IgD-negative memory B cell (primary cell): Measurements from ENCODE around the gene IL2RA. TPM values are rescaled to one million over a fixed set of nuclear protein-coding genes. Genes with fewer than 3 reads are reported as not detected.
A peak's percentile ranks its signal among the peaks of the same experiment; 100 is the strongest.

Source experiments
- H3K27ac Mint-ChIP-seq, 3 donors: one replicate each; pipeline ENCODE4 v1.8.0; 2020 to 2022; ENCODE audit warnings: mild to moderate bottlenecking in 3 of 3, mixed read lengths in 3 of 3, moderate library complexity in 1 of 3
- H3K27me3 Mint-ChIP-seq: one replicate; pipeline ENCODE4 v1.8.0; 2021; ENCODE audit warnings: mixed read lengths
- H3K36me3 Mint-ChIP-seq: one replicate; pipeline ENCODE4 v1.8.0; 2020; ENCODE audit warnings: mild to moderate bottlenecking, mixed read lengths
- H3K4me1 Mint-ChIP-seq, 3 donors: one replicate each; pipeline ENCODE4 v1.8.0; 2020 to 2022; ENCODE audit warnings: mixed read lengths in 3 of 3, mild to moderate bottlenecking in 1 of 3
- H3K4me3 Mint-ChIP-seq, 4 donors: one replicate each; pipeline ENCODE4 v1.8.0; 2020 to 2022; ENCODE audit warnings: mild to moderate bottlenecking in 4 of 4, mixed read lengths in 4 of 4, moderate library complexity in 3 of 4
- H3K9me3 Mint-ChIP-seq, 3 donors: one replicate each; pipeline ENCODE4 v1.8.0; 2020 to 2021; ENCODE audit warnings: mixed read lengths in 3 of 3, mild to moderate bottlenecking in 1 of 3
- polyA plus RNA-seq: library from polyadenylated mRNA; unstranded; fragments of 300-500 nt; fragmentation: Illumina TruSeq; gene quantifications from one replicate; pipeline ENCODE4 v1.2.3, GENCODE V29; 2021

Gene IL2RA
- polyA plus RNA-seq, 1 donor from 2014 or later: 27.2 TPM

DNA sequence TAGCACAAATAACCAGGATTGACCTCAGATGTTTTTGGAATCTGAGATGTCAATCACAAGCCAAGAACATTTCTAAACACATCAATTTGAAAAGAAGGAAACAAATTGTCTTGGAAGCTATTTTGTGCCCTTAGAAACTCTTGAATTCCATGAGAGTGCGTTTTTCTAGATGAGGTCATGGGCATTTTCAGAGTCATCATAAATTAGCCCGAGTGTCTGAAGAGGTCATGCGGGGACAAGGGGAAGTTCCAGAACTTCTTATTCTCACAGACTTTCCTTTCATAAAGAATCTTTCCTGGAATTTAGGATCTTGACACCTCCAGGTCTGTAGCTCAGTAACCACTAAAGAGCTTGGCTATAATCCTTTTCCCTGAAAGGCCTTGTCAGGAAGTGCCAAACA is 28.2 kb downstream of the IL2RA start:
- no peak overlapping the region for H3K27ac Mint-ChIP-seq
- no peak overlapping the region for H3K4me3 Mint-ChIP-seq
- H3K36me3 Mint-ChIP-seq: peaks cover 10% of the 10 kb centered on the region
- H3K4me1 Mint-ChIP-seq: peaks cover 21 to 28% (median 23%) of the 10 kb centered on the region in 3 donors
- peaks cover 0 to 8% (median 6%) of the 10 kb centered on the region in 3 donors for H3K9me3 Mint-ChIP-seq
- H3K27me3 Mint-ChIP-seq: no peaks in the 10 kb centered on the region

DNA sequence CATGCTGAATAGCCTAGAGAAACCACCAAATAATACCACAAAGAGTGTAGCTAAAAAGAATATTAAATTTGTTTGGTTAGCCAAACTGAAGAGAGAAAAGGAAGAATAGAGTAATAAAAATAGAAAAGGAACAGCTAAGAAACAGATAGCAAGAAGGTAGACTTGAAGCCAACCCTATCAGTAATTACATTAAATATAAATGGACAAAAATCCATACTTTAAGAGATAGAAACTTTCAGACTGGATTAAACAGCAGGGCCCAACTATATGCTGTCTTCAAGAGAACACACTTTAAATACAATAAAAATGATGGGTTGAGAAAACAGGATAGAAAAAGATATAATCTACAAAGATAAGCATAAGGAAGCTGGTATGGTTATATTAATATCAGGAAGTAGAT is 31.2 kb downstream of the IL2RA start:
- H3K27ac Mint-ChIP-seq: no peak overlapping the region
- peaks cover 10% of the 10 kb centered on the region for H3K36me3 Mint-ChIP-seq
- H3K4me3 Mint-ChIP-seq: no peak overlapping the region
- H3K27me3 Mint-ChIP-seq: no peaks in the 10 kb centered on the region
- H3K9me3 Mint-ChIP-seq: peaks cover 0 to 8% (median 6%) of the 10 kb centered on the region in 3 donors
- peaks cover 9 to 15% (median 10%) of the 10 kb centered on the region in 3 donors for H3K4me1 Mint-ChIP-seq

DNA sequence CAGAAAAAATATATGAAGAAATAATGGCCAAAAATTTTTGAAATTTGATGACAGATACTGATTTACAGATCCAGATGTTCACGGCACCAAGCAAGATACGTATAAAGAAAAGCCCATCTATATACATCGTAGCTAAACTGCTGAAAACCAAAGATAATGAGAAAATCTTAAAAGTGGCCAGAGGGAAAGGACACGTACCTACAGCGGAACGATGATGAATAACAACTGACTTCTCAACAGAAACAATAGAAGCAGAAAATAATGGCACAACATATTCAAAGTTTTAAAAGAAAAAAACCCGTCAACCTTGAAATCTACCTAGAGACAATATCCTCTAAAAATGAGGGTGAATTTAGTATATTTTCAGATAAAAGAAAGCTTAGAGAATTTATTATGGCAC is 31.9 kb downstream of the IL2RA start:
- Mint-ChIP-seq H3K9me3 (peaks cover 0 to 8% (median 6%) of the 10 kb centered on the region in 3 donors), H3K4me1 (peaks cover 9 to 16% (median 10%) of the 10 kb centered on the region in 3 donors), H3K27ac (no peak overlapping the region), H3K36me3 (peaks cover 10% of the 10 kb centered on the region), H3K27me3 (no peaks in the 10 kb centered on the region), H3K4me3 (no peak overlapping the region)

DNA sequence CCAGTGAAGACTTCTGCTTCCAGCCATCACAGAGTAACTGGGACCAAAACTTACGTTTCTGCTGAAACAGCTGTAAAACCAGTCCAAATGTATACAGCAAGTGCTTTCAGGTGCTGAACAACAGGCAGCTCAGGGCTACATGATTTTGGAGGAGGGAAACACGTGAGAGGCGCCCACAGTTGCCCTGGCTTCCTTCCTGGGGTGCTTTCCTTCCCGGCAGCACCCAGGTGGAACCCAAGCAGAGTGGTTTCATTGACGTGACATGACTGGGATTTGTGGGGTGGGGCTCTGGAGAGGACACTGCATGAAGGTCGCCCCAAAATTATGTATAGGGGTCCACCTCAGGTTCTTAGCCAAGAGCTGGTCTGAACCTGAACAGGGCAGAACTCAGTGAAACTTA is 34.2 kb downstream of the IL2RA start:
- Mint-ChIP-seq H3K9me3 (peaks cover 0 to 8% (median 6%) of the 10 kb centered on the region in 3 donors), H3K4me1 (peaks cover 4 to 16% (median 7%) of the 10 kb centered on the region in 3 donors), H3K36me3 (peaks cover 10% of the 10 kb centered on the region), H3K27me3 (no peaks in the 10 kb centered on the region), H3K27ac (no peak overlapping the region), H3K4me3 (no peak overlapping the region)

DNA sequence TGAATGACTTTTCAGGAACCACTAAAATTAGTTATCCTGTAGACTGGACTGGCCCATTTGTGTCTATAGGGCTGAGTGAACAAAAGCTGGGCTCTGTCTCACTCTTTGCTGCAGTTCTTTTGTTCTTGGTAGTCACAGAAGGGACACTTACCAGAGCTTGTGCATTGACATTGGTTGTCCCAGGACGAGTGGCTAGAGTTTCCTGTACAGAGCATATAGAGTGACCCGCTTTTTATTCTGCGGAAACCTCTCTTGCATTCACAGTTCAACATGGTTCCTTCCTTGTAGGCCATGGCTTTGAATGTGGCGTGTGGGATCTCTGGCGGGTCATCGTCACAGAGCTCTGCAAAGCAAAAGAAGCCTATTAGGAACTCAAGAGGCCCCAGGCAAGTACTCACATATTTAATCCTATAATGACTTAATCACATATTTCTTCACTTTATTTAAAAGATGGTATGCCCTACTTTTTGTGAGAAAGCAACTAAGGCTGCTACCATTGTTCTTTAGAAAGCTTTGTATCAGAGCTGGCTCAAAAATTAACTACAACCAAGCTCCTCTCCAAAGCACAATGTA is 36.4 kb downstream of the IL2RA start:
- H3K36me3 Mint-ChIP-seq: peaks cover 10% of the 10 kb centered on the region
- no peak overlapping the region for H3K4me3 Mint-ChIP-seq
- peaks cover 0 to 8% (median 3%) of the 10 kb centered on the region in 3 donors for H3K9me3 Mint-ChIP-seq
- H3K27ac Mint-ChIP-seq: no peak overlapping the region
- peaks cover 5 to 12% (median 6%) of the 10 kb centered on the region in 3 donors for H3K4me1 Mint-ChIP-seq
- no peaks in the 10 kb centered on the region for H3K27me3 Mint-ChIP-seq

DNA sequence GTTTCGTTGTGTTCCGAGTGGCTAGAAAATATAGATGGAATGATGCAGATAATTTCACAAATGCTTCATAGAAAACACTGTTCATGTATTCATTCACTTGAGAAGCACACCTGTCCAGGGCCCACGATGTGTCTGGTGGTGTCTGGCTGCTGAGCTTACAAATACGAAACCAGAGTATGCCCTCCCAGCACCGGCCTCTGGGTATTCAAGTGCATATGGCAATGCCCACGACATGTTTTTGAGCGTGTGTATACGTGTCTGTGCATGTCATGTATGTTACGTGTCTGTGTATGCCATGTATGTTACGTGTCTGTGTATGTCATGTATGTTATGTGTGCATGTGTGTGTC is 37.9 kb downstream of the IL2RA start:
- no peaks in the 10 kb centered on the region for H3K27me3 Mint-ChIP-seq
- no peaks in the 10 kb centered on the region for H3K9me3 Mint-ChIP-seq
- peaks cover 8% of the 10 kb centered on the region for H3K36me3 Mint-ChIP-seq
- H3K4me1 Mint-ChIP-seq: peaks cover 5 to 12% (median 6%) of the 10 kb centered on the region in 3 donors
- no peak overlapping the region for H3K4me3 Mint-ChIP-seq
- no peak overlapping the region for H3K27ac Mint-ChIP-seq

DNA sequence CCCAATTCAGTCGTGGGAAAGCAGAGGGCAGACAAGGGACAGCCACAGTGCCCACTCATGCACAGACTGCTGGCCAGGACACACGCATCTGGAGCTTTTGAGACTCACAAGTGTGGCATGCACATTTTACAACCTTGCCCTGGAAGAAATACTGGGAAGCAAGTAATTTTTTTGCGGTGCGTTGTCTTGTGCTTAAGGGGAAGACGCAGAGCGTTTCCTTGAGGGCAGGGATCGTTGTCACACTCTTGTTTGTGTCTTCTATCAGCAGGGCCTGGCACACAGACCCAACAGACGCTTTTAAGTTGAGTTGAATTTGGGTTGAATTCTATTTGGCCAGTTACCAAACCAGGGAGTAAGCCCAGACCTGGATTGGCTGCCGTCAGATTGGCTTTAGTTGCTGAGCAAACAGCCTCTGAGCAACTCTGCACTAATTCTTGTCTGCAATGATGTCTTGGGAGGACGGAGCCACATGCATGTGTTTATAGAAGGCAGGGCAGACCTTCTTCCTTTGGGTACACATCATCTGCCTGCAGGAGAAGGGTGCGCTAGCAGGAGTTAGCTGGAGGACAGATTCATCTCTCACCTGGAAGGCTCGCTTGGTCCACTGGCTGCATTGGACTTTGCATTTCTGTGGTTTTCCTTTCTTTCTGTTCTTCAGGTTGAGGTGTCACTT is 38.4 kb downstream of the IL2RA start:
- Mint-ChIP-seq H3K4me3 (no peak overlapping the region), H3K4me1 (peaks cover 5 to 12% (median 9%) of the 10 kb centered on the region in 3 donors), H3K27ac (no peak overlapping the region), H3K27me3 (no peaks in the 10 kb centered on the region), H3K9me3 (no peaks in the 10 kb centered on the region), H3K36me3 (peaks cover 8% of the 10 kb centered on the region)

DNA sequence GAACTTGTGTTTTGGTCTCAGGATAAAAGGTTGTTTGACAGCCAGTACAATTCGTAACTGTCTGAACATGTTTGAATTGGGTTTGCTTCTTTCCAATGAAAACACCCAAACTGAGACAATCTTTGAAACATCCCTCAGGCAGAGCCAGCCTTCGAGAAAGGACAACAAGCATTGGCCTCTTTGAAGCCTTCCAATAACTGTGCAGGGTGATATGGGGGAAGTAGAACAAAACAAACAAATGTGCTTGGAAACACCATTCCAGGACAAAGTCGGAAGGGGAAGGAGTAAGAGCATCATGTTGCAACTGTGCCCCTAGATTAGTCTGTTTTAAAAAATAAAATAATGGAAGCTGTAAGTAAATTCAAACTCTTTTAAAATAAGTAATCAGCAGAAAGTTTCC is 39.5 kb downstream of the IL2RA start:
- Mint-ChIP-seq H3K27ac (no peak overlapping the region), H3K36me3 (peaks cover 8% of the 10 kb centered on the region), H3K4me1 (peaks cover under 1 to 9% (median 8%) of the 10 kb centered on the region in 3 donors), H3K9me3 (no peaks in the 10 kb centered on the region), H3K27me3 (no peaks in the 10 kb centered on the region), H3K4me3 (no peak overlapping the region)

DNA sequence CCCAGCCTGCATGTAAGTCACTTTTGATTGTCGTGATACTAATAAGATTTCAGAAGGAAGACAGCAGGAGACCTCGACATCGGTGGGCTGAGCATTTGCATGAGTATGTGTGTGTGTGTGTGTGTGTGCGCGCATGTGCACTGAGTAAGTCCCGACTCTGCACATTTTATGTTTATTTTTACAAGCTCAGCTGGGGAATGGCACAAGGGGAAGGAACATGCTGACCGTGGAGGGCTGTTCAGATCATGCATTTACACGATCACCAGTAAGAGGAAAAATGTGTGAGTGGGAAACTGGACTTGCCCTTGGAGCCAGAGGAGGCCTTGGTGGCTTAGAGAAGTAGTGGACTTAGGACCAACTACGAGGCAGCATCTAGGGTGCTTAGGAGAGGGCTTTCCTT is 41.3 kb downstream of the IL2RA start:
- Mint-ChIP-seq H3K36me3 (peaks cover 4% of the 10 kb centered on the region), H3K9me3 (no peaks in the 10 kb centered on the region), H3K4me3 (no peak overlapping the region), H3K27ac (no peak overlapping the region), H3K27me3 (no peaks in the 10 kb centered on the region), H3K4me1 (peaks cover 0 to 6% (median 0%) of the 10 kb centered on the region in 3 donors)

DNA sequence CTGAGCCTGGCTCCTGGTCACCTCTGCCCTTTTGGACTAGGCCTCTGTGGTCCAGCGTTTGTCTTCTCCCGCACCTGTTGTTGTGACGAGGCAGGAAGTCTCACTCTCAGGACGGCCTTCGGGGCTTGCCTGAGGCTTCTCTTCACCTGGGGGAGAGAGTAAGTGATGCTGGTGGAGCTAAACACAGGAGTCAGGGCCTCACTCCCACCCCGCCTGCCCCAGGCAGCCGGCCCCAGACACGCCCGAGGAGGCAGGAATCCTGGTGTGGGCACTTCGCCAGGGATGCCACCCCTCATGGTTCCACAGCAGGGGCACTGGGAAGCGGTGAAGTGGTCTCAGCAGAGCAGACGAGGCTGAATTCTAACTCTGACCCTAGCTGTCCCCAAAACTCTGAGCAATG is 42.4 kb downstream of the IL2RA start:
- peaks cover under 1 to 6% (median under 1%) of the 10 kb centered on the region in 3 donors for H3K4me1 Mint-ChIP-seq
- no peak overlapping the region for H3K27ac Mint-ChIP-seq

DNA sequence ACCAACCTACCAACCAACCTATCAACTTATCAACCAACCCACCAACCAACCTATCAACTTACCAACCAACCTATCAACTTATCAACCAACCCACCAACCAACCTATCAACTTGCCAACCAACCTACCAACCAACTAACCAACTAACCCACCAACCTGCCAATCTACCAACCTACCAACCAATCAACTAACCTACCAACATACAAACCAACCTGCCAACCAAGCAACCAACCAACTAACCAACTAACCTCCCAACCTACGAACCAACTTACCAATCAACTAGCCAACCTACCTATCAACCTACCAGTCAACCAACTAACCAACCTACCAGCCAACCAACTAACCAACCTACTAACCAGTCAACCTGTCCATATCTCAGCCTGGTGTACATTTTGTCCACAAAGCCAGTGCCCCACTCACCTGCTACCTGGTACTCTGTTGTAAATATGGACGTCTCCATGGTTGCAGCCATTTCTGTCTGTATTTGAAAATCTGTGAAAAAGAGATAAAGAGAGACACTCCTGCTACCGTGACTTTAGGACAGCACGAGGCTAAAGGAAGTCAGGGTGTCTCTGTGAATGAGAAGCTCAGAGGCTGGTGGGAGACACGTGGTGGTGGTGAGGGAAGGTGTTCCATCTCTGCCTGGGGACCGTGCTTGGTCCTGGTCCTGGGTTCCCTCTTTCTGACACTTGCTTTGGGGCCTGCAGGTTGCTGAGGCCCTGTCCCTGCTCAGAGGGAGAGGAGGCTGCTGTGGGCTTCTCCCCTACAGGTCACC is 43.0 kb downstream of the IL2RA start:
- Mint-ChIP-seq H3K4me3 (no peak overlapping the region), H3K36me3 (peaks cover 4% of the 10 kb centered on the region), H3K4me1 (peaks cover 6 to 12% (median 7%) of the 10 kb centered on the region in 3 donors), H3K27ac (peak overlapping the region in 1 of 3 donors; percentile 82), H3K9me3 (no peaks in the 10 kb centered on the region), H3K27me3 (no peaks in the 10 kb centered on the region)

More for the DNA sequence above, 42.4 kb downstream of the IL2RA start:
- Mint-ChIP-seq H3K9me3 (no peaks in the 10 kb centered on the region), H3K27me3 (no peaks in the 10 kb centered on the region), H3K4me3 (no peak overlapping the region), H3K36me3 (peaks cover 4% of the 10 kb centered on the region)

DNA sequence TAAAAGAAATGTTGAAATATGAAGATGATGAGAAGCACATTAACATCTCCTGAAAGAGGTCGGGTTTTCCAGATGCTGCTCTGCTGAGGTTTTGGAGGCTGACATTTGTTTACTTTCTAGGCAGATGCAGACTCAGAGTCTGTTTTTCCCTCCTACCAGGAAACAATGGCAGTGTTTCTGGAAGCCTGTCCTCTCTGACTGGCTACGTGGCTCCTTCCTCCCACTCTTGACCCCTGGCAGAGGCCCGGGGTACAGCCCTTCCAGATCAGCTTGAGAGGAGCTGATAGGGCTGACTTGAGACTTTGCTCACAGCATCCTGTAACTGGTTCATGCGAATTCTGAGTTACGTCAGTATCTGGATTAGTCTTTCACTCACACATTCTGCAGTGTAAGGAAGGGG is 43.7 kb downstream of the IL2RA start:
- Mint-ChIP-seq H3K4me1 (peaks cover 9 to 17% (median 10%) of the 10 kb centered on the region in 3 donors), H3K27ac (no peak overlapping the region), H3K27me3 (no peaks in the 10 kb centered on the region), H3K36me3 (peaks cover 4% of the 10 kb centered on the region), H3K9me3 (no peaks in the 10 kb centered on the region), H3K4me3 (no peak overlapping the region)

DNA sequence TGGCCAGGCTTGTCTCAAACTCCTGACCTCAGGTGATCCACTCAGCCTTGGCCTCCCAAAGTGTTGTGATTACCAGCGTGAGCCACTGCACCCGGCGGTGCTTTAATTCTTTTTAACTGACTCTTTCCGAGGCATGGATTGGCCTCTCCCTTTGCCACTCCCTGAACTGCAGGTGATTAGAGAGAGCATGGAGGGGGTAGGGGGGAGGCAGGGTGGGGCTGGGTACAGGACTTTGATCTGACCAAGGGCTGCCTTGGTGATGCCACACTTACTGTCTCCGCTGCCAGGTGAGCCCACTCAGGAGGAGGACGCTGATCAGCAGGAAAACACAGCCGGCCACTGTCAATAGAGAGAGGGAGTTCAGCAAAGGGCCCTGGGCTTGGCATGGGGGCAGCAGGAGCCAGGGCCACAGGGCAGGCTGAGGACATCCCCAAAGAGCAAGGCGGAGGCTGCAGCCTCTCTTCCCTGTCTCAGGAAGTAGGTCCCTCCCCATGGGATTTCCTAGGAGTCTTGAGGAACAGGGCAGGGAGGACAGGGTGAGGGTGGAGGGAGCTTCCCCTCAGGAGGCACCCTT is 44.3 kb downstream of the IL2RA start:
- H3K36me3 Mint-ChIP-seq: peaks cover 4% of the 10 kb centered on the region
- peaks cover 9 to 17% (median 10%) of the 10 kb centered on the region in 3 donors for H3K4me1 Mint-ChIP-seq
- no peaks in the 10 kb centered on the region for H3K27me3 Mint-ChIP-seq
- H3K9me3 Mint-ChIP-seq: no peaks in the 10 kb centered on the region
- no peak overlapping the region for H3K4me3 Mint-ChIP-seq
- H3K27ac Mint-ChIP-seq: no peak overlapping the region

DNA sequence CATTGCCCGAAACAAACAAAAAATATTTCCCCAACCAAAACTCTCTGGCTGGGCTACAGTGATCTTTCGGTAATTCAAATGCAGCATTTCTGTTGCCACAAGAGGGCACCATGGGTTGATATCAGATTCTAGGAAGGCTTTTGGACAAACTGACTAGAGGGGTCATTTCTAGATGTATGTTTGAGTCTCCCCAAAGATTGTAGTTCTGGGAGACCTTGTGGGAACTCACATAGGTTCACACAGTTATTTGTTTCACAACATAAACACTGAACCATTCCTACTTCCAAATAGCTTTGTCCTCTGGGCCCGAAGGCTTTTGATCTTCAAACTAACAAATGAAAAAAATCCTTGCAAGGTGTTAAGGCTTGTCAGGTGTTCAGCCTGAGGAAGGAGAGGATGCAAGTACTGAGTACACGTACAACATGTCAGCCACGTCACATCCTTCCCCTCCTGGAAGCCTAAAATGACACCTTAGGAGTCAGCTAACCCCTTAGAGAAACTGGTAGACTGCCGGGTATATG is 47.9 kb downstream of the IL2RA start:
- H3K9me3 Mint-ChIP-seq: no peaks in the 10 kb centered on the region
- H3K4me1 Mint-ChIP-seq: peaks cover 9 to 14% (median 10%) of the 10 kb centered on the region in 3 donors
- H3K27me3 Mint-ChIP-seq: peaks cover 1% of the 10 kb centered on the region
- peak overlapping the region; percentile 48 to 87 (median 74) for H3K27ac Mint-ChIP-seq
- H3K36me3 Mint-ChIP-seq: no peaks in the 10 kb centered on the region
- no peak overlapping the region for H3K4me3 Mint-ChIP-seq
